Effector memory CD4-positive, alpha-beta T cell (primary cell): ENCODE data around the gene POU2AF1.

Experiments
- DNase-seq, 3 donors: peaks; one replicate each; pipeline ENCODE4 v3.0.0-alpha.2; 2020
- H3K27ac ChIP-seq: 2 replicates; pipeline ENCODE4 v1.7.0; 2013; ENCODE audit warnings: mild to moderate bottlenecking, low read length, moderate library complexity; ENCODE audit not compliant: insufficient read depth, poor library complexity, severe bottlenecking
- H3K27me3 ChIP-seq: replicated peaks from 2 replicates; pipeline ENCODE4 v1.7.0; 2013; ENCODE audit warnings: mild to moderate bottlenecking, low read length; ENCODE audit not compliant: insufficient read depth, control insufficient read depth, poor library complexity, severe bottlenecking
- H3K36me3 ChIP-seq: 2 replicates; pipeline ENCODE4 v1.7.0; 2013; ENCODE audit warnings: mild to moderate bottlenecking, low read length, moderate library complexity; ENCODE audit not compliant: control insufficient read depth, insufficient read depth
- H3K4me1 ChIP-seq: 2 replicates; pipeline ENCODE4 v1.7.0; 2013; ENCODE audit warnings: low read length, mild to moderate bottlenecking; ENCODE audit not compliant: control insufficient read depth, insufficient read depth, poor library complexity, severe bottlenecking
- H3K4me3 ChIP-seq: 2 replicates; pipeline ENCODE4 v1.7.0; 2013; ENCODE audit warnings: low read length, low read depth, mild to moderate bottlenecking; ENCODE audit not compliant: insufficient read depth, poor library complexity, severe bottlenecking
- H3K9me3 ChIP-seq: 2 replicates; pipeline ENCODE4 v1.7.0; 2013; ENCODE audit warnings: mild to moderate bottlenecking, low read length, moderate library complexity; ENCODE audit not compliant: control insufficient read depth

Gene POU2AF1

DNA sequence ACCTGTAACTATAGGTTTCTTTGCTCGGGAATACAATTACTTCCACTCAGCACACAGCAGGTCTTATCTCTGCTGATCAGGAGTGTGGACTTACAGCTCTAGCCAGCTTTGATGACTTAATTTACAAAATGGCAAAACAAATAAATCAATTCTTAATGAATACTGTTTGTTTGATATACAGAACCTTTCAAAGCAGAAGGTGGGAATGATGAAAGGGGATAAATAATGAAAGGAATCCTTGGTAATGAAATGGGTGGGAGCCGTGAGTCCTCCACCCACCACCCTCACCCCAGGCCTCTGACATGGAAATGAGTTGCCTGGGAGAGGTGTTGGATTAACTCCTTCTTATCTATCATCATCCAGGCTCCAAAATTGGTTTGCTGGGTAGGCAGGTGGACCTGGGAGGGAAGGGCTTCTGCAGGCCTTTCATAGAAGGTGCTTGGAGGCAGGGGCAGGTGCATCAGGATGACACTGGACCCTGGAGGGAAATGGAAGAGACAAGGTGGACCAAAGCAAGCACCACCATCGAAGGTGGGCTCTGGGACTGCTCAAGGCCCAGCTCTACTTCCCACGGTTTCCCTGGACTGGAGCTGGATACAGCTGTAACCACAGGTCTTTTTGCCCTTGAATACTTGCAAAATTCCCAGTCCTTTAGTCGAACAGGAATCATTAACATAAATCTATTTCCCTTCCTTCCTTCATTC is 23.0 kb downstream of the POU2AF1 start:
- Histone ChIP-seq H3K27me3 (no peaks in the 10 kb centered on the region), H3K4me3 (no peak overlapping the region), H3K4me1 (no peaks in the 10 kb centered on the region), H3K27ac (no peak overlapping the region), H3K36me3 (no peaks in the 10 kb centered on the region), H3K9me3 (no peaks in the 10 kb centered on the region)
- DNase-seq, result no peak

DNA sequence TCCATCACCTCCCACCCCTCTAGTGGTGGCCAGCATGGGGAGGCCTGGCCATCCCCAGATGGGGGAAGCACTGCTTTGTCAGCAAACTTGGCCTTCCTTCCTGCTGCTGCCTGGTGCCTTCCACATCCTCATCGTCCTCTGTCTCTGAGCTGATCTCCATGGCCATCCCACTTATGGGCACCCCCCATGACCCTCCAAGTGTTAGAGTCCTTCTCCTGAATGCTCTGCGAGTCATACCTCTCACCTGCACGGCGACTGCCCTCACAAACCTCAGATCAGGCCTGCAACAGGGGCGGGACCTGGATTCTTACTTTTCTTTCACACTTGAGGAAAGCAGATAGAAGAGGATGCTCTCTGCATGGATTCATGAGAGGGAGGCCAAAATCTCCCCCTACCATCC is 24.0 kb downstream of the POU2AF1 start:
- no peaks in the 10 kb centered on the region for H3K4me1 ChIP-seq
- H3K4me3 ChIP-seq, result no peak overlapping the region
- no peaks in the 10 kb centered on the region for H3K27me3 ChIP-seq
- H3K9me3 ChIP-seq, result no peaks in the 10 kb centered on the region
- no peak overlapping the region for H3K27ac ChIP-seq
- no peaks in the 10 kb centered on the region for H3K36me3 ChIP-seq
- DNase-seq, result no peak

DNA sequence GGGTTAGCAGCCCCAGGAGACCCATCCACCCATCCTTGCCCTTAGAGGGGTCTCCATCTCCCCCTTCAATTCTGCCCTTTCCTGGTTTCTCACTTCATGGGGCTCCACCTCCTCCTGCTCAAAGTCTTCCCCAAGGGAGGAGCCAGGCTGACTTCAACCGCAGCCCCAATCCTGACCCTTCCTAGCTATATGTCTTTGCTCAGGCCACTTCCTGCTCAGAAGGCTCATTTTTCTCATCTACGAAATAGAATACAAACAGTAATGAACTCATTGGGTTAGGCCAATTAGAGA is 24.5 kb downstream of the POU2AF1 start:
- Histone ChIP-seq H3K9me3 (no peaks in the 10 kb centered on the region), H3K27ac (no peak overlapping the region), H3K36me3 (no peaks in the 10 kb centered on the region), H3K27me3 (no peaks in the 10 kb centered on the region), H3K4me3 (no peak overlapping the region), H3K4me1 (no peaks in the 10 kb centered on the region)
- DNase-seq, result no peak

DNA sequence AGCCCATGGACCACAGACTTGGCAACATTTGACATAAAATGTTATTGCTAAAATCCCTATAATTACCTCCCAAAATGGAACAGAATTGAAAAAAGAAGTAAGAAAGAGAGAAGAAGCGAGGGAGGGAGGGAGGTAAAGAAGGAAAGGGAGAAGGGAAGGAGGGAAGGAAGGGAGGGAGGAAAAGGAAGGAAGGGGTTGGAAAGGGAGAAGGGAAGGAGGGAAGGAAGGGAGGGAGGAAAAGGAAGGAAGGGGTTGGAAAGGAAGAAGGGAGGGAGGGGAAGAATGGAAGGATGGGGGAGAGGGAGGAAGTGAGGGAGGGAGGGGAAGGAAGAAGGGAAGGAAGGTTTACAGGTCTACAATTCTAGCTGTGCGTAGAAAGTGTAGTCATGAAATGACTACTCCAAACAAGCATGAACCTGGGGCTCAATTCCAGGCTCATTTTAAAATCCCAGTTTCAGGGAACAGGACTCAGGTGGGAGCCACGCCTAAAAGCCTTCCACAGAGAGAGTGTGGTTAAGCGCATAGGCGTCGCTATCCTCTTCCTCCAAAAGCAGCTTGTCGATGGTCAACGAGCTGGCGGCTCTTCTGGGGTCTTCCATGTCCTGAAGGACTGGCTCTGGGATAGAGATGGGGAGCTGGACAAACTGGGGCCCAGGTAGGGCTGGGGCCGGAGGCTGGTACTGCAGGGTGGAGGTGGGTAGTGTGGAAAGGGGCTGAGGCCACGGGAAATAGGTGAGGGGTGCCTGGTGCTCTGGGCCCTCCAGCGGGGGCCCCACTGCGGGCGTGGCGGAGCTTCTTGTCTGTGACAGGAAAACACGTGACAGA is 25.1 kb downstream of the POU2AF1 start:
- Histone ChIP-seq H3K36me3 (no peaks in the 10 kb centered on the region), H3K27me3 (no peaks in the 10 kb centered on the region), H3K4me1 (no peaks in the 10 kb centered on the region), H3K4me3 (no peak overlapping the region), H3K27ac (no peak overlapping the region), H3K9me3 (no peaks in the 10 kb centered on the region)
- DNase-seq, result no peak

DNA sequence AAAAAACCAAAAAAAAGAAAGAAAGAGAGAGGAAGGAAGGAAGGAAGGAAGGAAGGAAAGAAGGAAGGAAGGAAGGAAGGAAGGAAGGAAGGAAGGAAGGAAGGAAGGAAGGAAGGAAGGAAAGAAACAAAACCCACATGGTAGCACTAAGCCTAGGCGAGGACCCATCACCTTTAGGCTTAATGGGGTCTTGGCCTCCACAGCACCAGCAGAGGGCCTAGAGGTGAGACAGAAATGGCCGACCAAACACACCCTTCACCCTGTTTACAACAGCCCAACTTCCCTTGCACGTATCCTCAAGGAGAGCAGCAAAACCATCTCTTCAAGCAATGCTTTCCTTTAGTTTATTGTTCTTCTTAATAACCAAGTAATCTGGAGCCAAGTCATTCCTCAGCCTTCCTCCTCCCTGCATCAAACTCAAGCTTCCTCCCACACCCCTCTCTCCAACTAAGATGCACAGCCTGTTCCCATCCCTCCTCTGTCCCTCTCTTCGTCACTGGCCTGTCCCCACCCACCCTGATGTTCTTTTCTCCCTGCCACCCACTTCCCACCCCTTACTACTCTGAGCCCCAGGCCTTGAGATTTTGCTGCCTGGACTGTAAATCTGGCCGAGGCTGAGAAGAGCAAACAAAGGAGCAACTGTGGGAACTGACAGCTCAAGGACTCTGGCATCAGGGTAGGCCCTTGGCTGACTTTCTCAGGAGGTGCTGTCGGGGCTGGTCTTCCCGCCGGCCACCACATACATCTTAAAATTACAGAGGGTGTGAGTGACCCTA is 26.0 kb downstream of the POU2AF1 start:
- no peak overlapping the region for H3K27ac ChIP-seq
- H3K36me3 ChIP-seq, result no peaks in the 10 kb centered on the region
- H3K9me3 ChIP-seq, result no peaks in the 10 kb centered on the region
- H3K4me1 ChIP-seq, result no peaks in the 10 kb centered on the region
- no peak overlapping the region for H3K4me3 ChIP-seq
- DNase-seq, result no peak
- H3K27me3 ChIP-seq, result no peaks in the 10 kb centered on the region

DNA sequence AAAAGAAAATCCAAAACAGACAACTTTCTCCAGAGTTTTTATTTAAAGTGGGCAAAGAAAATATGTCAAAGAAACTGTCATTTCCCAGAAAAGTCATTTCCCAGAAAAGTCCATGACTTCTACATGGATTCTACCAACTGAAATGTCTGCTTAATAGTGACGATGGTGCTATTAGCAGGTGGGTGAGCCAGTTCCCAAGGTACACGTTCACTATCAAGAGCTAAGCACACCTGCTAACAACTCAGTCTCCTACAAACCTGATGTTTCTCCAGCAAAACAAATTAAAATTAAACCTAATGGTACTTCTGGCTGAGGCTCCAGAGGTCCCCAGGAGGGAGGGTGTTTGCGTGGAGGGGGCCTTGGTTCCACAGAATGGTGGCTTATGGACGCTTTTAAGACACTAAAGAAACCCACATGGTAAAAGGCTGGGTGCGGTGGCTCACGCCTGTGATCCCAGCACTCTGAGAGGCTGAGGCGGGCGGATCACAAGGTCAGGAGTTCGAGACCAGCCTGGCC is 26.8 kb downstream of the POU2AF1 start:
- Histone ChIP-seq H3K9me3 (no peaks in the 10 kb centered on the region), H3K36me3 (no peaks in the 10 kb centered on the region), H3K27me3 (no peaks in the 10 kb centered on the region), H3K4me3 (no peak overlapping the region), H3K27ac (no peak overlapping the region), H3K4me1 (no peaks in the 10 kb centered on the region)
- DNase-seq, result no peak

DNA sequence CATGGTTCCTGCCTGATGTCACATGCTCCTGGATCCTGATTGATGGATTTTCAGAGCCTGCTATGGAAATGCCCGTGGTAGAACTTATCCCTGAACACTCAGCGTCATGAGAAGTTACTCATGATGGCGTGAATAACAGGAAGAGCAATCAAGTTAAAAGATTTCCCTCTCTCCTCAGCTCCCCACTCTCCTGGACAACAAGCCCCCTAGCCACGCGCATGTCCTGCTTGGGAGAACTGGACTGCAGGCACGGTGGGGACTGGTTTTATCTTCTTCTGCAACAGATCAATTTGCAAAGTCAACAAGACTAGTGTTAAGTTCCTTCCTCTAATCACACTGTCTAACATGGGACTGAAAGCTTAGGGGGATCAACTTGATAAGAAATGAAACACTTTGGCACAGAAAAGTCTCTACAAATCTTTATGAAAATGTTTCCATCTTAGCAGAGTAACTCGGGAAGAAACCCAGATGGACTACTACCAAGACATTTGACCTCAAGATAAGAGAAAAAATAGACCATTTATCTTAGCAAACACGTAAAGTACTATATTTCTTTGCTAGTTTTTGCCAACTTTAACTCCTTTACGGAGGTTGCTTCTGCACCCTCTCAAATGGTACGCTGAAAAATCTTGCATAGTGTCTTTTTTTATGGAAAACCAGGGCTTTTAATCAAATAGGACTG is 27.6 kb downstream of the POU2AF1 start:
- Histone ChIP-seq H3K4me1 (no peaks in the 10 kb centered on the region), H3K9me3 (no peaks in the 10 kb centered on the region), H3K36me3 (no peaks in the 10 kb centered on the region), H3K27me3 (no peaks in the 10 kb centered on the region), H3K4me3 (no peak overlapping the region), H3K27ac (no peak overlapping the region)
- no peak for DNase-seq

DNA sequence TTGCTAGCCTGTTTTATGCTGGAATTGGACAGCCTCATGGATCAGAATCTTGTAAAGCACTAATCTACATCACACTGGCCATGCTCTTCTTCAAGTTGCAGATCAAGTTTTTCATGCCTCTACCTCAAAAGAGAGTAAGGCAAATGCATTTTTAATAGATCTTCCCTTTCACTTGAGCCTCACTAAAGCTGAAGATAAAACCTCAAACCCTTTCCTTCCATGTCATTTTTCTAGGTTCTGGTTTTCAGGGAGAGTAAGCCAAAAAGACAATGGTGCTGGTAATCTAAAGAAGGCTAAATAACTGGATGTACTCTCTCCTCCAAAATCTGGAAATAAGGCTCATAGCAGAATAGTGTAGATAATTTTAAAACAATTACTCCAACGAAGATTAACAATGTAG is 28.3 kb downstream of the POU2AF1 start:
- no peaks in the 10 kb centered on the region for H3K9me3 ChIP-seq
- H3K27me3 ChIP-seq, result no peaks in the 10 kb centered on the region
- no peak overlapping the region for H3K4me3 ChIP-seq
- H3K27ac ChIP-seq, result no peak overlapping the region
- H3K36me3 ChIP-seq, result no peaks in the 10 kb centered on the region
- no peaks in the 10 kb centered on the region for H3K4me1 ChIP-seq
- DNase-seq, result no peak

DNA sequence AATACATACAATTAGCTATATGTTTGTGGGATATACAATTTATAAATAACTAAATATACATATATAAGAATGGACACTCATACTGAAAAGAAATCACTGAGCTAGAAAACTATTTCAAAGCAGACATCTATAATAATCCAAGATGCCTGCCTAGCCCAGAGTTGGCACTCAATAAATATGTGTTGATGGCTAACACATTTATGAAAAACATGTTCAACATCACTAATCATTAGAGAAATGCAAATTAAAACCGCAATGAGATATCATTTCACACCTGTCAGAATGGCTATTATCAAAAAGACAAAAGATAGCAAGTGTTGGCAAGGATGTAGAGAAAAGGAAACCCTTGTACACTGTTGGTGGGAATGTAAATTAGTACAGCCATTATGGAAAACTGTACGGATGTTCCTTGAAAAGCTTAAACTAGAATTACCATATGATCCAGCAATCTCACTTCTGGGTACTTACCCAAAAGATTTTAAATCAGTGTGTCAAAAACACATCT is 29.8 kb downstream of the POU2AF1 start:
- no peak for DNase-seq
- no peaks in the 10 kb centered on the region for H3K27me3 ChIP-seq
- no peaks in the 10 kb centered on the region for H3K9me3 ChIP-seq
- no peak overlapping the region for H3K4me3 ChIP-seq
- H3K27ac ChIP-seq, result no peak overlapping the region
- H3K4me1 ChIP-seq, result no peaks in the 10 kb centered on the region
- no peaks in the 10 kb centered on the region for H3K36me3 ChIP-seq
